Keratinocyte (primary cell): ENCODE measurements around the gene NAALADL2.

Experiments used
- CTCF ChIP-seq, 3 experiments: IDR thresholded peaks in 1 of 3; conservative IDR thresholded peaks in 1 of 3; optimal IDR thresholded peaks in 1 of 3; 2 replicates in 2 of 3; 3 replicates in 1 of 3; pipeline versions ENCODE3 to v1.5.1; 2011; ENCODE audit warnings: low read length in 3 of 3, mild to moderate bottlenecking in 3 of 3, moderate library complexity in 2 of 3, control low read depth in 1 of 3, inconsistent platforms in 1 of 3; ENCODE audit not compliant: insufficient read depth in 2 of 3; ENCODE audit errors: extremely low read depth in 1 of 3
- EZH2 ChIP-seq: IDR thresholded peaks from one replicate; pipeline ENCODE4 v1.6.1; 2012; ENCODE audit warnings: inconsistent platforms, mild to moderate bottlenecking, low read length, moderate library complexity

DNA sequence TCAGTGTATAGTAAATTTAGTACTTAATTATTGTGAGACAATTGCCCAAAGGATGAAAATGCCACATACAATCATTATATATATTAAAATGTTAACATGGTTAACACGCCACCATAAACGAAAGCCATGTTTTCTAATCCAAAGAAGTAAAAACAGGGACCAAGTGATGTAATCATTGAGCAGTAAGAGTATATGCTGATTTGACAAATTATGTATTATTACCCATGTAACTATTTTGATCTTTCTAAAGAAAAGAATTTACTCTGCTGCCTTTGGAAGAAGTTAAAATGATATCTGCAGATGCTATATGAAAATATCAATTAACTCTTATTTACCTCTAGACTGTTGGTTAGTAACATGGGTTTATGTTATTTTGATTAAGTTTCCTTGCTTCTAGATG lies 150.2 kb downstream of the NAALADL2 start:
- TF ChIP-seq CTCF (optimal IDR thresholded peaks at IDR 0.05 in 1 of 3, IDR thresholded peaks at IDR 0.05 in 1 of 3, conservative IDR thresholded peaks at IDR 0.05 in 1 of 3; ENCODE audit: extremely low read depth in 1 of 3, insufficient read depth in 2 of 3, low read length in 3 of 3) (no peak), EZH2 (no peak)
